H9 (cell line): ENCODE results near the gene ISLR2. TPM values are rescaled to one million over a fixed set of nuclear protein-coding genes. Genes with fewer than 3 reads are reported as not detected.
A peak's percentile ranks its signal among the peaks of the same experiment; 100 is the strongest.

Experiments
- DNase-seq: peaks from one replicate; pipeline ENCODE4 v3.0.0-alpha.2; 2017
- H2AFZ ChIP-seq: one replicate; pipeline ENCODE4 v1.6.1; 2013; ENCODE audit warnings: mild to moderate bottlenecking, low read length, control low read depth, moderate library complexity
- H2AK5ac ChIP-seq: 2 replicates; pipeline ENCODE4 v1.6.1; 2013; ENCODE audit warnings: low read length, control low read depth, mixed read lengths; ENCODE audit not compliant: insufficient read length
- H2BK120ac ChIP-seq: one replicate; pipeline ENCODE4 v1.6.1; 2013; ENCODE audit warnings: low read depth, mild to moderate bottlenecking, low read length, control low read depth, inconsistent platforms; ENCODE audit not compliant: poor library complexity, severe bottlenecking
- H2BK12ac ChIP-seq: 2 replicates; pipeline ENCODE4 v1.6.1; 2013; ENCODE audit warnings: low read length, control low read depth, mixed read lengths, low read depth; ENCODE audit not compliant: insufficient read length
- H2BK15ac ChIP-seq: 2 replicates; pipeline ENCODE4 v1.6.1; 2013; ENCODE audit warnings: low read depth, low read length, control low read depth
- H2BK20ac ChIP-seq: one replicate; pipeline ENCODE4 v1.6.1; 2013; ENCODE audit warnings: low read depth, mild to moderate bottlenecking, low read length, control low read depth, inconsistent platforms; ENCODE audit not compliant: poor library complexity, severe bottlenecking
- H2BK5ac ChIP-seq: 2 replicates; pipeline ENCODE4 v1.6.1; 2013; ENCODE audit warnings: low read length, control low read depth, mixed read lengths; ENCODE audit not compliant: insufficient read length
- H3K14ac ChIP-seq: 2 replicates; pipeline ENCODE4 v1.6.1; 2013; ENCODE audit warnings: low read length, control low read depth; ENCODE audit not compliant: insufficient read depth
- H3K18ac ChIP-seq: 2 replicates; pipeline ENCODE4 v1.6.1; 2013; ENCODE audit warnings: low read depth, mild to moderate bottlenecking, mixed read lengths, low read length, control low read depth; ENCODE audit not compliant: insufficient read length
- H3K23ac ChIP-seq: 2 replicates; pipeline ENCODE4 v1.6.1; 2013; ENCODE audit warnings: low read length, control low read depth, mixed read lengths, low read depth; ENCODE audit not compliant: insufficient read length
- H3K23me2 ChIP-seq: 2 replicates; pipeline ENCODE4 v1.6.1; 2013; ENCODE audit warnings: low read depth, mild to moderate bottlenecking, mixed read lengths, low read length, control low read depth; ENCODE audit not compliant: insufficient read length, poor library complexity, severe bottlenecking
- H3K27ac ChIP-seq: 2 replicates; pipeline ENCODE4 v1.5.1; 2013; ENCODE audit warnings: low read length, control low read depth, mixed read lengths, low read depth; ENCODE audit not compliant: insufficient read length
- H3K27me3 ChIP-seq: 2 replicates; pipeline ENCODE4 v1.6.1; 2013; ENCODE audit warnings: low read length, control low read depth, inconsistent platforms; ENCODE audit not compliant: insufficient read depth
- H3K4ac ChIP-seq: 2 replicates; pipeline ENCODE4 v1.6.1; 2013; ENCODE audit warnings: low read depth, mild to moderate bottlenecking, control low read depth, inconsistent platforms, low read length, moderate library complexity
- H3K4me1 ChIP-seq: 2 replicates; pipeline ENCODE4 v1.6.1; 2013; ENCODE audit warnings: low read length, control low read depth, inconsistent platforms; ENCODE audit not compliant: insufficient read depth
- H3K4me2 ChIP-seq: 2 replicates; pipeline ENCODE4 v1.6.1; 2013; ENCODE audit warnings: low read length, control low read depth, mixed read lengths; ENCODE audit not compliant: insufficient read length, insufficient read depth
- H3K56ac ChIP-seq: 2 replicates; pipeline ENCODE4 v1.6.1; 2013; ENCODE audit warnings: low read depth, mild to moderate bottlenecking, mixed read lengths, low read length, control low read depth; ENCODE audit not compliant: insufficient read length
- H3K79me1 ChIP-seq: 2 replicates; pipeline ENCODE4 v1.6.1; 2013; ENCODE audit warnings: low read depth, mild to moderate bottlenecking, moderate library complexity, low read length, control low read depth, inconsistent platforms; ENCODE audit not compliant: insufficient read depth, poor library complexity, severe bottlenecking
- H3K79me2 ChIP-seq: 2 replicates; pipeline ENCODE4 v1.6.1; 2013; ENCODE audit warnings: low read length, control low read depth, inconsistent platforms; ENCODE audit not compliant: insufficient read depth
- H3K9ac ChIP-seq: 2 replicates; pipeline ENCODE4 v1.6.1; 2013; ENCODE audit warnings: low read length, control low read depth, mixed read lengths; ENCODE audit not compliant: insufficient read length; ENCODE audit errors: extremely low read depth
- H3K9me3 ChIP-seq: one replicate; pipeline ENCODE4 v1.6.1; 2013; ENCODE audit warnings: low read depth, low read length, inconsistent platforms; ENCODE audit not compliant: control insufficient read depth
- H3T11ph ChIP-seq: one replicate; pipeline ENCODE4 v1.6.1; 2013; ENCODE audit warnings: mild to moderate bottlenecking, low read length, control low read depth, inconsistent platforms
- H4K20me1 ChIP-seq: one replicate; pipeline ENCODE4 v1.6.1; 2013; ENCODE audit not compliant: control insufficient read depth, insufficient read length, insufficient read depth
- H4K5ac ChIP-seq: 2 replicates; pipeline ENCODE4 v1.6.1; 2013; ENCODE audit warnings: low read depth, mild to moderate bottlenecking, mixed read lengths, low read length, control low read depth; ENCODE audit not compliant: insufficient read length
- H4K8ac ChIP-seq: replicated peaks from 2 replicates; pipeline ENCODE4 v1.6.1; 2013; ENCODE audit warnings: low read length, control low read depth, mixed read lengths, low read depth; ENCODE audit not compliant: insufficient read length
- H4K91ac ChIP-seq: 2 replicates; pipeline ENCODE4 v1.6.1; 2013; ENCODE audit warnings: low read depth, mild to moderate bottlenecking, moderate library complexity, mixed read lengths, low read length, control low read depth; ENCODE audit not compliant: insufficient read length
- H3K27ac Mint-ChIP-seq, 3 experiments: 2 replicates in 2 of 3; 3 replicates in 1 of 3; pipeline ENCODE4 v1.8.0; 2020 to 2021; ENCODE audit warnings: mixed read lengths in 3 of 3, mild to moderate bottlenecking in 1 of 3, moderate library complexity in 1 of 3
- H3K27me3 Mint-ChIP-seq: 2 replicates; pipeline ENCODE4 v1.8.0; 2021; ENCODE audit warnings: low read depth, mild to moderate bottlenecking, moderate library complexity, mixed read lengths
- H3K36me3 Mint-ChIP-seq, 3 experiments: 2 replicates in 2 of 3; 3 replicates in 1 of 3; pipeline ENCODE4 v1.8.0; 2020 to 2021; ENCODE audit warnings: low read depth in 3 of 3, mixed read lengths in 3 of 3; ENCODE audit not compliant: insufficient read depth in 1 of 3
- H3K4me1 Mint-ChIP-seq, 2 experiments: 2 replicates each; pipeline ENCODE4 v1.8.0; 2020; ENCODE audit warnings: mixed read lengths in 2 of 2
- H3K4me3 Mint-ChIP-seq, 2 experiments: 2 replicates in 1 of 2; 3 replicates in 1 of 2; pipeline ENCODE4 v1.8.0; 2020 to 2021; ENCODE audit warnings: mild to moderate bottlenecking in 2 of 2, mixed read lengths in 2 of 2, moderate library complexity in 1 of 2
- H3K9me3 Mint-ChIP-seq, 2 experiments: 2 replicates in 1 of 2; 3 replicates in 1 of 2; pipeline ENCODE4 v1.8.0; 2020; ENCODE audit warnings: mild to moderate bottlenecking in 2 of 2, mixed read lengths in 2 of 2, moderate library complexity in 1 of 2
- WGBS: extraction: QIAGEN DNeasy Blood & Tissue Kit; methylation state at CpG from one replicate; pipeline ENCODE4 v1.1.7; 2013; ENCODE audit warnings: missing lambda C conversion rate, low lambda C conversion rate, mixed read lengths; ENCODE audit not compliant: insufficient read length; ENCODE audit errors: extremely low coverage; 5-methylcytosine and 5-hydroxymethylcytosine counted together
- total RNA-seq: library from RNA; stranded (reverse); gene quantifications from 2 replicates; pipeline ENCODE4 v1.2.1, GENCODE V29; 2021
- TF ChIP-seq, protein P1 (sequence below): fragments of 200-600 bp; sonication (generic); conservative IDR thresholded peaks from 3 replicates; pipeline ENCODE4 v1.8.0; 2021; ENCODE audit warnings: antibody characterized with exemption, mild to moderate bottlenecking

The ISLR2 gene
- total RNA-seq, 1 experiment from 2014 or later: 0.09 TPM

DNA sequence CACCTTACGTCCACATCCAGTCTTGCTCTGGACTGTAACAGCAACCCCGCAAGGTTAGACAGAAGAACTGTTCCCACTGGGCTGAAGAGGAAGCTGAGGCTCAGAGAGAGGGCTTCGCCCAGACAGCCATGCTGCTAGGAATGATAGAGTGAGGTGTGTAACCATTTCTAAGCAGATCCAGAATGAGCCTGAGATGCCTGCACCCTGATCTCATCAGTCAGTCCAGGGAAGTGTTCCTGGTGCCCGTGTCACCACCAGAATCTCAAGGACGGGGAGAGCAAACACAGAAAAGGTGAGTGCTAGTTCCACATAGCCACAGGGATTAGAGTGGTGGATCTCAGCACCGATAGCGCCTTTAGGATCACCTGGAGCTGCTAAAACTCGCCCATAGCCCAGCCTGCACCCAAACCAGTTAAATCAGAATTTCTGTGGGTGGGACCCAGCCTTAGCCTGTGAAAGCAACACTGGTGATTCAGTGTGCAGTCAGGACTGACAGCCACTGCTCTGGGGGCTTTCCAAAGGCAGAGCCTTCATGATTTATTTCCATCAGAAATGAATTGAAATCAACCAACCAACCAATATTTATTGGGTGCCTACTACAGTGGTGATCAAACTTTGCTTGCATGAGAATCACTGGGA is 55.4 kb downstream of the ISLR2 start:
- Histone ChIP-seq H2BK5ac (no peak overlapping the region), H3K18ac (no peak overlapping the region), H3K4ac (no peak overlapping the region), H3K23ac (no peak overlapping the region), H4K91ac (no peak overlapping the region), H4K8ac (no peak overlapping the region), H3K4me1 (no peaks in the 10 kb centered on the region), H3K27ac (no peak overlapping the region), H3K79me2 (no peaks in the 10 kb centered on the region), H3K9ac (no peak overlapping the region), H3K79me1 (no peaks in the 10 kb centered on the region), H3T11ph (no peak overlapping the region), H3K56ac (no peak overlapping the region), H3K4me2 (no peak overlapping the region), H3K14ac (no peak overlapping the region), H3K27me3 (no peaks in the 10 kb centered on the region), H2BK15ac (no peak overlapping the region), H2BK120ac (no peak overlapping the region), H2AK5ac (no peak overlapping the region), H2BK12ac (no peak overlapping the region), H3K23me2 (no peaks in the 10 kb centered on the region), H2AFZ (no peak overlapping the region), H4K5ac (no peak overlapping the region), H4K20me1 (no peaks in the 10 kb centered on the region), H3K9me3 (no peaks in the 10 kb centered on the region), H2BK20ac (no peak overlapping the region)
- Mint-ChIP-seq H3K27ac (peak overlapping the region in 1 of 3 experiments; percentile 42; a peak in 1 of 7 replicates), H3K4me3 (no peak overlapping the region), H3K36me3 (no peaks in the 10 kb centered on the region), H3K27me3 (peaks cover 20% of the 10 kb centered on the region), H3K9me3 (no peaks in the 10 kb centered on the region), H3K4me1 (no peaks in the 10 kb centered on the region)
- TF ChIP-seq, protein P1, sequence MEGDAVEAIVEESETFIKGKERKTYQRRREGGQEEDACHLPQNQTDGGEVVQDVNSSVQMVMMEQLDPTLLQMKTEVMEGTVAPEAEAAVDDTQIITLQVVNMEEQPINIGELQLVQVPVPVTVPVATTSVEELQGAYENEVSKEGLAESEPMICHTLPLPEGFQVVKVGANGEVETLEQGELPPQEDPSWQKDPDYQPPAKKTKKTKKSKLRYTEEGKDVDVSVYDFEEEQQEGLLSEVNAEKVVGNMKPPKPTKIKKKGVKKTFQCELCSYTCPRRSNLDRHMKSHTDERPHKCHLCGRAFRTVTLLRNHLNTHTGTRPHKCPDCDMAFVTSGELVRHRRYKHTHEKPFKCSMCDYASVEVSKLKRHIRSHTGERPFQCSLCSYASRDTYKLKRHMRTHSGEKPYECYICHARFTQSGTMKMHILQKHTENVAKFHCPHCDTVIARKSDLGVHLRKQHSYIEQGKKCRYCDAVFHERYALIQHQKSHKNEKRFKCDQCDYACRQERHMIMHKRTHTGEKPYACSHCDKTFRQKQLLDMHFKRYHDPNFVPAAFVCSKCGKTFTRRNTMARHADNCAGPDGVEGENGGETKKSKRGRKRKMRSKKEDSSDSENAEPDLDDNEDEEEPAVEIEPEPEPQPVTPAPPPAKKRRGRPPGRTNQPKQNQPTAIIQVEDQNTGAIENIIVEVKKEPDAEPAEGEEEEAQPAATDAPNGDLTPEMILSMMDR: no peak
- DNase-seq: no peak
- WGBS: no CpG with 5 or more reads among the region's 8 CpGs

Other genes starting within 250 kb of the ISLR2 start
- gene LOXL1, start 204.1 kb upstream of the ISLR2 start, total RNA-seq: 6.9 and 9.1 TPM in 2 replicates
- 2.5 and 2.9 TPM in 2 replicates for gene STOML1, start 138.3 kb upstream of the ISLR2 start, total RNA-seq
- 23.6 and 24.6 TPM in 2 replicates for gene PML, start 135.9 kb upstream of the ISLR2 start, total RNA-seq
- gene GOLGA6A, start 48.0 kb upstream of the ISLR2 start, total RNA-seq: 0.72 and 0.90 TPM in 2 replicates
- 0.11 and 0.35 TPM in 2 replicates for gene ISLR, start 43.1 kb downstream of the ISLR2 start, total RNA-seq
- 11.2 and 12.8 TPM in 2 replicates for gene STRA6, start 72.2 kb downstream of the ISLR2 start, total RNA-seq
- 4.5 and 4.6 TPM in 2 replicates for gene CCDC33, start 105.7 kb downstream of the ISLR2 start, total RNA-seq
- 1.7 and 2.3 TPM in 2 replicates for gene CYP11A1, start 237.1 kb downstream of the ISLR2 start, total RNA-seq